HG02678 (cell line): ENCODE measurements around the gene LDAF1.
"Not testable (repeated sequence)": the region's sequence is repeated elsewhere in the genome, so short reads cannot be mapped to it uniquely, and the experiment has no call there.

Experiments used
- ATAC-seq: cut with Tn5 transposase; IDR thresholded peaks from one replicate; pipeline ENCODE4 v1.9.1; 2021; ENCODE audit warnings: mild to moderate bottlenecking, moderate library complexity; ENCODE audit not compliant: unreplicated experiment

The LDAF1 gene

DNA sequence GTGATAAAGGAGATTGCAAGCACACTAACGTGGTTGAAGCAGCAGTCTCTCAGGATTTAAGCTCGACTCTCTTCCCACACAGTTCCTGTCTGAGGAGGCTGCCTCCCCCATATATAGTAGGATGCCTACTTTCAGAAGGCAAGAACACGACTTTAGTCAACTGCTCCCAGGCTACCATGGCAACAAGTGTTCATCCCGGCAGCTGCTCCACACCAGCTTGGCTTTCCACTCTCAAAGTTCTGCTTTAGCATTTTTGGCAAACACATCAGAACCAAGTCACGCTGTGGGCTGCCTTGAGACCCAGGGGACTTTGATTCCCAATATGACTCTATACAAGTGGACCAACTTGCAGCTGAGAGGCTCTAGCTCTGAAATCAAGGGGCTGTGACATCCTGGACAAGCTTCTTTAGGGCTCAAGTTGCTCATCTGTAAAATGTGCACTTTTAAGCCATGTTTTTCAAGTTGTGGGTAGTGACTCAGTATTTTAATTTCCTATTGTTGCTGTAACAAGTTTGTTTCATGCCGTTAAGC lies 36.4 kb downstream of the LDAF1 start:
- ATAC-seq = no peak

DNA sequence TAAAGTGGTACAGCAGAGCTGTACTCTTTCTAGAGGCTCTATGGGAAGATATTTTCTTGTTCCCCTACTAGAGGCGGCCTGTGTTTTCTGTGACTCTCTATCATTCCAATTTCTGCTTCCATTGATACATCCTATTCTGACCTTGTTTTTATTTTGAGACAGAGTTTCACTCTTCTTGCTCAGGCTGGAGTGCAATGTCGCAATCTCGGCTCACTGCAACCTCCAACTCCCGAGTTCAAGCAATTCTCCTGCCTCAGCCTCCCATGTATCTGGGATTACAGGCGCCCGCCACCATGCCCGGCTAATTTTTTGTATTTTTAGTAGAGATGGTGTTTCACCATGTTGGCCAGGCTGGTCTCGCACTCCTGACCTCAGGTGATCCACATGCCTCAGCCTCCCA lies 36.9 kb downstream of the LDAF1 start:
- not testable (repeated sequence) for ATAC-seq

DNA sequence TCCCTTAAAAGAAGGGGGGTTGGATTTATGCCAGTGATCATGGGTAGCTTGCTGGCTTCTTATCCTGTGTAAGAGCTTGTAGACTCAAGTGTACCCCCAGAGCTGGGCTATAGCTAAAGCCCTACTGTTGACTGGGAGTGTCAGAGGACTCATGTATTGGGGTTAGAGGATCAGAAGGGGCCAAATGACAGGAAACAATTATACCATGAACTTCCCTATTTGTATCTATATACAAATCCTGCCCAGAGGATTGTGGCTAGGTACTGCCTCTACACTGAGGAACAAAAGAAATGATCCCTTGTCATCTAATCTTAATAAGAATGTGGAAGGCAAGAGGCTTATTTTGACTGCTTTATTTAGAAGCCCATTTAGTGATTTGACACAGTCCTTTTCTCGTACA lies 38.6 kb downstream of the LDAF1 start:
- no peak for ATAC-seq

DNA sequence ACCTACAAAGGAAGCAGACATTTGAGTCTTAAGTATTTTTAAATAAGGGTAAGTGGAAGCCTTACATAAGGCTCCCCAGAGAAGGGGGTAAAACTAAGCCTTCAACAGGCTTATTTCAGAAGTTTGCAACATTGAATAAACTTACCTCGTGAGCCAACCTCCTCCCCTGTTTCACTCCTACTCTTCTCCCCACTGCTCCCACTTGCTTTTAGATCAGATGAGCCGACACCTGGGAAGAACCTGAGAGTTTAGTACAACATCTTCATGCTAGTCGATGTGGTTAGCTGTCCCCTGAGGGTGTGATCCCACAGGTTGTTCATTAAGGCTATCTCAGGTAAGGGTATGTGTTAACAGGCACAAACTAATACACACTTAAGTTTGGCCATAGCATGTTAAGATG lies 39.1 kb downstream of the LDAF1 start:
- no peak for ATAC-seq

DNA sequence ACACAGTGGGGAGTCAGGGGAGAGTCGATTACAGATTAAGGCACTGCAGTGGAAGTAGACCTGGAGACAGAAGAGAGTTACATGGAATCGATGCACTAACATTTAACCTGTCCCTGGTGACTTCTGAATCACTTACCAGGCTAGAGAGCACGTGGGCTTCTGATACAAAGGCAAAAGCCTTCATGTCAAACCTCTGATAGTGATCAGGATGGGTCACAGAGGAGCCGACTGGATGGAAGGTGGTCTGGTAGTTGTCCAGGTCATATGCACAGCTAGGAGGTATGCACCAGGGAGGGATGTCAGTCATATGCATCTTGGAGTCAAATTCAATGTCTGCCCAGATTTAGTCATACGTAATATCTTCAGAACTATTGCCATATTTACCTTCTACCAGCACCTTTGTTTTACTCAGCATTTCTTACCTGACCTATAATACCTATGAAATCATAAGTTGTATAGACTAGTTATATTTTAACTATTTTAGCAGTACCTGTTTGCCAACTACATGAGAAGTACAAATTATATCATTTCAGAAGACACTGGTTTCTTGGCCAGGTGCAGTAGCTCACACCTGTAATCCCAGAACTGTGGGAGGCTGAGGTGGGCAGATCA lies 41.2 kb downstream of the LDAF1 start:
- no peak for ATAC-seq

DNA sequence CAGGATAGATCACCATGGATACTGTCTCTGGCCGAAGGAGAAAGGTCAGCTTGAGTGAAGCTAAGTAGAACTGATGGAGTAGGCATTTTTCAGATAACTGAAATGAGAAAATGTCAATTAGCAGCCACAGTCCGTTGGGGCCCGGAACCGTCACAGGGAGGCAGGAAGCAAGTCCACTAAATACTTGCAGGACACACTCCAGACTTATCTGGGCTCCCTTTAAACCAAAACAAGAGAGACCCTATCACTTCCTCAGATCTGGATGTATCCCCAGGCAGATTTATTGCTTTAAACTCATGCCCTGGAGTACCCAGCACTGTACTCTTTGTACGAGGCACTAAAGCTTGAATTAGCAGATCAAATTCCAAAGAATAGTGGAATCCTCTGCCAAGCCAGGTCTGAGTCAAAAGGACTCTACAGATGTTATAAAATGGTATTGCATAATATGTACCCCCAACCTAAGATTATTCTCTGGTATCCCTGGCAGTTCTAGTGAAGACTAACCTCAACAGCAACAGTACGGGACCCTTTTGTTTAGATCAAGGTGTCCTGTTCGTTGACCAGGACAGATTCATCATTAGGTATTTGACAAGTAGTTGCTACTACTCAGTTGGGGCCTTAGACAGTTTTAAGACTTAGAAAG lies 44.8 kb downstream of the LDAF1 start:
- no peak for ATAC-seq

DNA sequence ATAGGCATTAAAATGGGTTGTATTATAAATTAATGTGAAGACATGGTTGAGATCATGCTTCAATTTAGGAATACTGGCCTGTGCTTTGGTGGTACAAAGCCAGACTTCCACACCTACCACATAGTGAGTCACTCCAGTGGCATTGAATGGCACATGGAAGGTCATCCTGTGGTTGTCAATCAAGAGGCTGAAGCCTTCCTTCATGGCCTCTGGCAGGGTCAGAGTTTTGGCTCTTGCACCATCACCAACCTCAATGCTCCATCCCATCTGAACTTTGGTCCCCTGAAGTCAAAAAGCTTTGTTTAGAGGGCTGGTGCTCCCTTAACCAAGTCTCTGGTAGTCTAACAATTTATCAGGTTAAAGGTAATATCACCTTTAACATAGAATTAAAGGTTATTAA lies 46.8 kb downstream of the LDAF1 start:
- no peak for ATAC-seq

DNA sequence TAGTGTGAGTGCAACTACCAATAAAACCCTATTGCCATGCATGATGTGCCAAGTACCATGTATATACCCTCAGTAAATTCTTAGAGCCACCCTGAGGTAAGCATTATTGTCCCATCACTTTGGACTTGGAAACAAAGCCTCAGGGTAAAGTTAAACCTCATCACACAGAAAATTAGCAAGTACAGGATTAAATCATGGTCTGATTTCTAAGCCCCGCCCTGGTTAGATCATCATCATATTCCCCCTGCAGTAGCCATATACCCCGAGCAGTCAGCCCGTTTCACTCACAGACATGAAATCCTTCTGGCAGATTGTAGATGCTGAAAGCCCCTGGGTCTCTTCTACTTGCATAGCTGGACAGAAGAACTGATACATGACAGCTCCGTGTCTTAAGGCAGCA lies 48.1 kb downstream of the LDAF1 start:
- no peak for ATAC-seq

DNA sequence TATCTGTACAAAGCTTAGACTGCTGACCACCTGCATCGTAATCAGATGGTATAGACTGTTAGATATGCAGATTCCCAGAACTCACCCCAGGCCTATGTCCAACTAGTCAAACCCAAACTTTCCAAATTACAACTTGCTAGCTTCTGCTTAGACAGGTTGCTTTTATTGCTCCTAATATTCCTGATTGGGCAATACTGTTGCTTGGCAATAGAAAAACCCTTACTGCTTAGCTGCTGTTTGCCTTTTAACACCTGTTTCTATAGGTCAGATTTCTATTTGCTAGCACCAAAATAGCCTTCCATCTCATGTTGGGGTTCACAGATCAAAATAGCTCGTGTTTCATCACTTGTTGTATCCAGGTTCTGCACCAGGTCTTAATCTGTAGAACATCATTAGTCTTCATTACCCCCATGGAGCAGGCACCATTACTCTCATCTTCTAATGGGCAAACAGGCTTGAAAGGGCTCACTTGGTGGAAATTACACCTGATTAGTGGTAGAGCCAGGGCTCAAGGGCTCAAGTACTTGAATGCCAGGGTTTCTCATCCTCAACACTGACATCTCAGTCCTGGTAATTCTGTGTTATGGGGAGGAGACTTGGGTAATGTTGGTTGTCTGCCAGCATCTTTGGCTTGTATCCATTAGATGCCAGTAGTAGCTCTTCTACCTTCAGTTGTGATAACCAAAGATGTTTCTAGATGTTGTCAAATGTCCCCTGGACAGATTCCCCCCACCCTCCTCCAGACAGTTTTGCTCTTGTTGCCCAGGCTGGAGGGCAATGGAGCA lies 50.2 kb downstream of the LDAF1 start:
- ATAC-seq = no peak

DNA sequence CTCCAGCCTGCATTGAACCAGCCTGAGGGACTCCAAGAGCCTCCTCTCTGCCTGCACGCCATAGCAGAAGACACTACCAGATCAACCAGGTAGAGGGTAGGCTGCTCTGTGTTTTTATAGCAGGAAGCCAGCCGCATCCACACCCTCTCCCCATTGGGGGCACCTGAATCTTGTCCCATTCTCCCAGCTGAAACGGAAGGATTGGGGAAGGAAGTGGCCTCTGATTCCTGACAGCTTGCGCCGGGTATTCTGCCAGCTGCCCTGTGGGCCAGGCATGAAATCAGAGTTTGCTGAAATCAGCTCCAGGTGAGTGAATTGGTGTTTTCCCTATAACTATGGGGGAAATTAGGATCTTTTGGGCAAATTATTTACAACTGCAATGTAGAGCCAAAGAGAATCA lies 53.0 kb downstream of the LDAF1 start, which contains the start of gene ZP2:
TSS of gene ZP2 (minus strand) at position 89 of the 400 bp plus-strand sequence. CDS start at position 62, 27 bp downstream.
- ATAC-seq = no peak

DNA sequence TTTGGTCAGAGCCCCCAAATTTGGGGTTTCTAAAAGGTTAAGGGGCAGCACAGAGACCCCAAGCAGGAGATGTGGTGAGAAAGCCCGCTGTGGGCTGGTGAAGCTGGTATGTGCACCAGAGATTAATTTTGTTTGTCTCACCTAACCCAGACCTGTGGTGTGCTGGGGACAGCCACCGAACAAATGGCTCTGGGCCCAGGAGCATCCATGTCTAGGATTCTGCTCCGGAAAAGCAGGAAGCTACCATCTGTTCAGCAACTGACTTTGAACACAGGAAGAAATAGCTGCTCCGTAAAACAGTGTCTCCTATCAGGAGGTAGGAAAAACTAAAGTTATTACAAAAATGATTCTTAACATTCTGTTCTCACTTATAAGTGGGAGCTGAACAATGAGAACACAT lies 55.6 kb downstream of the LDAF1 start:
- no peak for ATAC-seq

DNA sequence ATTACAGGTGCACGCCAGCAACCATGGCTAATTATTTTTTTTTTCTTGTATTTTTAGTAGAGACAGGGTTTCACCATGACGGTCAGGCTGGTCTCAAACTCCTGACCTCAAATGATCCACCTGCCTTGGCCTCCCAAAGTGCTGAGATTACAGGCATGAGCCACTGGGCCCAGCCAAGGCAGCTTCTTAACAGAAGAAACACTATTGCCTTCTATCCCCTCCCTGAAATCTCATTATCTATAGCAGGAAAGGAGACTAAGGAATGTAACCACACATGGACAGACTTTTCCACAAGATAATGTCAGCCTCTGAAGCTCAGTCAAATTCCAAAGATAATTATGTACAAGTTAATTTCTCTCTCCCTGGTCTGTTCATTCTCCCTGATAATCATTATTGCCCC lies 58.6 kb downstream of the LDAF1 start:
- ATAC-seq = no peak

DNA sequence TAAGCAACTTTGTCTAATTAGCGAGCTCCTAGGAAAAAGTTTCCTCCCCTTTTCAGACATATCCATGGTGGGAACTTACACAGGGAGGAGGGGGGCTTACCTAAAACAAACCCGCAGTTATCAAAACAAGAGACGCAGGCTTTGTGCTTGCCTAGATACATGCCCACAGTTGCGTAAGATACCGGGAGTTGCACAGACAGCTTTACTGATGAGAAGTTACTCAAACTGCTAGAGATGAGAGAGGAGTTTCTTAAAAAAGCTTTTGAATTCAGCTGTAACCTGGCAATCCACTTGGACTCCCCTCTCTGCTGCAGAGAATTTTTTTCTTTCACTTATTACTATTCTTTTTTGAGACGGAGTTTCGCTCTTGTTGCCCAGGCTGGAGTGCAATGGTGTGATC lies 59.7 kb downstream of the LDAF1 start:
- ATAC-seq = no peak

DNA sequence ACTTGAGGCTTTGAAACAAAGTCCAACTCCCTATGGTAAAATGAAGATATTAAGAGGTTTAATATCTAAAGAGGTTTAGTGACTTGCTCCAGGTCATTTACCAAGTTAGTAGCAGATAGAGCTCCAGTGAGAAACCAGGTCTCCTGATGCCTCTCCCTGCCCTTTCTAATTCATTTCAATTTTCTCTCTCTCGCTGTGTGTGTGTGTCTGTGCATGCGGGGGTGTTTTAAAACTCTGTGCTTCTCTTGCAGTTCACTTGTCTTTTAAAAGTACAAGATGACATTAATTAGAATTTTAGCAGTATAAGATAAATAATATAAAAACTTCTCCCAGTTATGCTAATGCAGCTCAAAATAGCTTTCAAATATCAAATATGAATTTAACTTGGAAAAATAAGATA lies 61.1 kb downstream of the LDAF1 start:
- no peak for ATAC-seq

DNA sequence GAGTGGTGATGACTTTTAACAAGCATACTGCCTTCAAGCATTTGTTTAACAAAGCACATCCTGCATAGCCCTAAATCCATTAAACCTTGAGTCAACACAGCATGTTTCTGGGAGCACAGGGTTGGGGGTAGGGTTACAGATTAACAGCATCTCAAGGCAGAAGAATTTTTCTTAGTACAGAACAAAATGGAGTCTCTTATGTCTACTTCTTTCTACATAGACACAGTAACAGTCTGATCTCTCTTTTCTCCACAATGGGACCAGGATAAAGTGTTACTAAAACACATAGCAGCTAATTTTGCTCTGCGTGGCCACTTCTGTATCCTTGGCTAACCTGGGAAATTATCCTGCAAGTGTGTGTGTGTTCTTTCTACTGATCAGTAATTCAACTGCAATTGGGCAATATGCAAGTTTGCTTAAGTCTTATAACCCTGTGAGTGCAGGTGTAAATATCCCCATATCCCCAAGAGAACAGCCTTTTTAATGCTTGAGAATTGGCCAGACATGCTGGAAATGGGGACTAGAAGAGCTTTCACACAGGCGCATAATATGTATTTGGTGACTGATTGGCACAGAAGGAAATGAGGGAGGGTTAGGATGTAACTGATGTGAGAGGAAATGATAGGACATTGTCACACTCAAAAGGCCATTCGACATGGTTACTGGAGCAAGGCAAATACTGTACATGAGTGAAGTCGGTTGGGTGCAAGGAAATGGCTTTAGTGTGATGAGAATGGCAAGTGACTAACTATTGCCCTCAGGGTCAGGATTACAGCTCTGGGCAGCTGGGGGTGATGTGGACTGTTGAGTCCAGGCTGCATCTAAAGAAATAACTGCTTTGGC lies 64.2 kb downstream of the LDAF1 start:
- no peak for ATAC-seq

DNA sequence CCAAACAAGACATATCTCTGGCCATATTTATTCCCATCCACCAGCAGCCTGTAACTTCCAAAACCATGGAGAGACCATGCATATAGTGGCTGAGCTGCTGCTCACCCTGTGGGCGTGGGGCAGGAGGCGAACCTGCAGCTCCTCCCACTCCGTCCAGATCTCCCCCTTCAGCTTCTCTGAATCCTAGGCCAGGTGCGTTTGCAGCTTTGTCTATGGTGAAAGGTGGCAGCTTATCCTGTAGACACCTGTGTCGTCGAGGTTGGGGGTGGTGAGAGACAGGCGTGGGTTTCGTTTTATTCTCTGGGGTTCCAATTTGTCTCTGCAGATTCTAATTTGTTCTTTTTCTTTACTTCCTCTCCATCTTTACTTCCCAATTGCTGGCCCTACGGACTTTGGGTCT lies 65.3 kb downstream of the LDAF1 start:
- ATAC-seq = no peak

DNA sequence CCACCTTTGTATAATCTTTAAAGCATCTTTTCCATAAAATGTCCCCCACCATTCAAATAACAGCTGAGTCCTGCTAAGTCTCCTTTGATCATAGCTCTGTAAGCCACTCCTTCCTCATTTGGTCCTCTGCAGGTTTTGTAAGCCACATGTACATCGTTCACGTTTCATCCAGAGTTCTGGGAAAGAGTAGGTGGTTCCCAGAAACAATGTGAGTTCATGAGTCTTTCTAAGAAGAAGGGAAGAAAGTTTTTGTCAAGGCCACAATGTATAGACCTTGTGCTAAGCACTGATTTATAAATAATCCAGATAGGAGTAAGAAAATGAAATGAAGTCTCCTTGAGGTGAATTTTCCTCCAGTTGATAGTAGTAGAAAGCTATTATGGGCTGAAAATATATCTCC lies 66.3 kb downstream of the LDAF1 start:
- no peak for ATAC-seq

DNA sequence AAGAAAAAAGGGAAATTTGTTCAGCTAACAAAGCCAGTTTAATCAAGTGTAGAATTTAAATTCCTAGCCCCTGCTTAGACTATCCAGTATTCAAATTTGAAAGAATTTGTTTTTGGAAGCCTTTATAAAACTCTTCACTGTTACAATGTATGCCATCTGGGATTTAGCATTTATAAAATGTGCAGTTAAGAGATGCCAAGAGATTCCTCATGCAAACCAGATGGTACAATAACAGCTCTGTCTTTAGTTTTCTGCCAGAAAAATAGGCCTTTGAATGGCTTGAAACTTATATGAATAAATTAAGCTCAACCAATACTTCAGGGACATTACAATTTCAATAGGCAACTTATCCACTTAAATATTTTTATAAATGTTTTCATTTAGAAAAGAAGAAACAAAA lies 68.3 kb downstream of the LDAF1 start:
- no peak for ATAC-seq

DNA sequence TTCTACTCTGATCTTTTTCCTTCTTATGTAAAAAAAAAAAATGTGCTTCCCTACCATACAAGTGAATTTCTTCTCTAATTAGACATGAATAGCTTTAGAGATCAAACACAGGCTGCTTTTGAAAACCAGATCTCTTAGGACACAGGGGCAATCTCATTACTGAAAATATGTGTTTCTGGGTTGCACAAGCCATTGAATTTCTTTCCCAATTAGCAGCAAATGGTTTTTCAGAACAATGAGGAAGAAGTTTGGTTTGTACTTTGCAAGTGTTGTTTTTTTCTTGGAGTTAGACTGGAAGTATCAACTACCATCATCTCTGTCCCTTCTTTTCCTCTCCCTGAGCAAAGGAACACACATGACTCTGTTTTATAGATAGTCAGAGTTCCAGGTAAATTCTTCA lies 69.4 kb downstream of the LDAF1 start:
- no peak for ATAC-seq

DNA sequence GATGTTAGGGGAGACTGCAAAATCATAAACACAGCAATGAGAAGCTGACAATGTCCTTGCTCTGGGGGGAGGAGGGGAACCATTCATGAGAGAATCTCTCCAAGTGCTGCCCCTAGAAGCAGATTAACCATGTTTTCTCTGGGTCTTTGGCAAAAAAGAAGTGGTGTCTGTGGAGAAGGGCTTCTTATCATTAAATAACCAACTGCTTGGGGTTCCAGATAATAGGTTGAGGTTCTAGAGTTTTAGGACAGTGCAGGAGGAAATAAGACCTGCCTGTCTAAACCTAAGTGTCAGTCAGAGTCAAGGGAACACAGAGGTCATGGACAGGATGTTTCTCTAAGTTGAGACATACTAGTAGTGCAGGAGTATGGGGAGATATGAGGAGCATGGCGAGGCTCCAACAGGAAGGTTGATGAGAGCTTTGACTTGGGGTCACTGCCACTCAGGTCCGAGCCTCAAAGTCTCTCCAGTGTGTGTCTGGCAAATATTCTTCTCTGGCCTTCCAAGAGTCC lies 69.9 kb downstream of the LDAF1 start:
- no peak for ATAC-seq
